Liver (tissue), 9 donors: ENCODE results near the gene MTHFD2. TPM values are rescaled to one million over a fixed set of nuclear protein-coding genes. Genes with fewer than 3 reads are reported as not detected.

Source experiments
- DNase-seq: peaks from one replicate; pipeline ENCODE4 v3.0.0-alpha.2; 2017; ENCODE audit warnings: low spot score
- H3K27ac ChIP-seq, 2 donors: one replicate each; pipeline ENCODE4 v1.7.0; 2013; ENCODE audit warnings: inconsistent platforms in 2 of 2, low read length in 2 of 2, control low read depth in 1 of 2, low read depth in 1 of 2, mild to moderate bottlenecking in 1 of 2
- H3K27me3 ChIP-seq, 4 donors: one replicate each; pipeline versions ENCODE4 v1.6.1 to v1.7.0; 2013; ENCODE audit warnings: low read length in 3 of 4, inconsistent platforms in 1 of 4, mild to moderate bottlenecking in 1 of 4, moderate library complexity in 1 of 4; ENCODE audit not compliant: control insufficient read depth in 4 of 4, insufficient read depth in 4 of 4
- H3K36me3 ChIP-seq, 4 donors: one replicate each; pipeline versions ENCODE4 v1.6.1 to v1.7.0; 2013; ENCODE audit warnings: low read length in 3 of 4, mild to moderate bottlenecking in 3 of 4, low read depth in 1 of 4, moderate library complexity in 1 of 4; ENCODE audit not compliant: control insufficient read depth in 4 of 4, insufficient read depth in 3 of 4
- H3K4me1 ChIP-seq, 4 donors: one replicate each; pipeline versions ENCODE4 v1.6.1 to v1.7.0; 2013; ENCODE audit warnings: low read length in 3 of 4, mild to moderate bottlenecking in 3 of 4, moderate library complexity in 1 of 4; ENCODE audit not compliant: control insufficient read depth in 4 of 4, insufficient read depth in 4 of 4
- H3K4me3 ChIP-seq, 3 donors: one replicate each; pipeline versions ENCODE4 v1.6.1 to v1.7.0; 2013; ENCODE audit warnings: low read length in 3 of 3, control low read depth in 1 of 3, low read depth in 1 of 3, mild to moderate bottlenecking in 1 of 3
- H3K9ac ChIP-seq, 2 donors: one replicate each; pipeline ENCODE4 v1.7.0; 2013; ENCODE audit warnings: low read length in 2 of 2, mild to moderate bottlenecking in 2 of 2, moderate library complexity in 2 of 2, control low read depth in 1 of 2, low read depth in 1 of 2
- H3K9me3 ChIP-seq, 4 donors: one replicate each; pipeline versions ENCODE4 v1.6.1 to v1.7.0; 2013; ENCODE audit warnings: low read length in 3 of 4; ENCODE audit not compliant: control insufficient read depth in 4 of 4
- ATF3 ChIP-seq: IDR thresholded peaks from 2 replicates; pipeline ENCODE4 v1.6.1; 2016; ENCODE audit warnings: antibody characterized with exemption
- EGR1 ChIP-seq, 2 donors: IDR thresholded peaks; 2 replicates each; pipeline ENCODE4 v1.6.1; 2016 to 2018; ENCODE audit warnings: antibody characterized with exemption in 2 of 2, low read depth in 2 of 2
- FOXA1 ChIP-seq: IDR thresholded peaks from 2 replicates; pipeline ENCODE4 v1.6.1; 2016; ENCODE audit warnings: antibody characterized with exemption
- FOXA2 ChIP-seq: IDR thresholded peaks from 2 replicates; pipeline ENCODE4 v1.6.1; 2016; ENCODE audit warnings: antibody characterized with exemption
- GABPA ChIP-seq, 2 donors: IDR thresholded peaks in 1 of 2; conservative IDR thresholded peaks in 1 of 2; 2 replicates each; pipeline ENCODE4 v1.6.1; 2016; ENCODE audit warnings: antibody characterized with exemption in 2 of 2, mild to moderate bottlenecking in 1 of 2, moderate library complexity in 1 of 2
- HNF4A ChIP-seq, 2 donors: conservative IDR thresholded peaks; 2 replicates each; pipeline ENCODE4 v1.6.1; 2016; ENCODE audit warnings: antibody characterized with exemption in 2 of 2, mild to moderate bottlenecking in 2 of 2
- HNF4G ChIP-seq: IDR thresholded peaks from 2 replicates; pipeline ENCODE4 v1.6.1; 2016; ENCODE audit warnings: antibody characterized with exemption
- JUND ChIP-seq, 2 donors: IDR thresholded peaks; 2 replicates each; pipeline ENCODE4 v1.6.1; 2016; ENCODE audit warnings: antibody characterized with exemption in 2 of 2
- MAX ChIP-seq: IDR thresholded peaks from 2 replicates; pipeline ENCODE4 v1.6.1; 2016; ENCODE audit warnings: antibody characterized with exemption
- NR2F2 ChIP-seq: IDR thresholded peaks from 2 replicates; pipeline ENCODE4 v1.6.1; 2016; ENCODE audit warnings: antibody characterized with exemption
- RAD21 ChIP-seq, 2 donors: IDR thresholded peaks; 2 replicates each; pipeline ENCODE4 v1.6.1; 2016; ENCODE audit warnings: antibody characterized with exemption in 2 of 2, mild to moderate bottlenecking in 2 of 2
- REST ChIP-seq: IDR thresholded peaks from 2 replicates; pipeline ENCODE4 v1.6.1; 2016; ENCODE audit warnings: antibody characterized with exemption, mild to moderate bottlenecking
- RXRA ChIP-seq, 2 donors: IDR thresholded peaks; 2 replicates each; pipeline ENCODE4 v1.6.1; 2017 to 2018; ENCODE audit warnings: antibody characterized with exemption in 2 of 2, mild to moderate bottlenecking in 1 of 2
- SP1 ChIP-seq: IDR thresholded peaks from 2 replicates; pipeline ENCODE4 v1.6.1; 2018; ENCODE audit warnings: antibody characterized with exemption, mild to moderate bottlenecking
- TAF1 ChIP-seq: conservative IDR thresholded peaks from 2 replicates; pipeline ENCODE4 v1.6.1; 2016; ENCODE audit warnings: antibody characterized with exemption, mild to moderate bottlenecking
- YY1 ChIP-seq: IDR thresholded peaks from 2 replicates; pipeline ENCODE4 v1.6.1; 2016; ENCODE audit warnings: antibody characterized with exemption, mild to moderate bottlenecking
- WGBS: extraction: QIAGEN DNeasy Blood & Tissue Kit; methylation state at CpG from one replicate; pipeline ENCODE4 v1.1.7; 2013; 5-methylcytosine and 5-hydroxymethylcytosine counted together
- polyA plus RNA-seq, 2 donors: library from polyadenylated mRNA; stranded (reverse) in 1 of 2; unstranded in 1 of 2; fragments of 200-250 nt in 1 of 2; fragments of >200 nt in 1 of 2; fragmentation: Nextera tagmentation in 1 of 2; extraction: Ambion mirVana in 1 of 2; gene quantifications; one replicate each; pipeline versions ENCODE4 v1.2.1 to v1.2.3, GENCODE V29; 2013 to 2015
- total RNA-seq, 2 donors: library from RNA; depleted of rRNA; stranded (reverse); fragments of >200 nt; gene quantifications; one replicate each; pipeline ENCODE4 v1.2.3, GENCODE V29; 2014
- TF ChIP-seq, protein P1 (sequence below): fragments of 150-350 bp; IDR thresholded peaks from 2 replicates; pipeline ENCODE4 v1.5.1; 2017; ENCODE audit warnings: improper control_type of control experiment, low read depth, low read length; ENCODE audit not compliant: missing input control
- TF ChIP-seq, protein P2 (sequence below): IDR thresholded peaks from 2 replicates; pipeline ENCODE4 v1.6.1; 2016; ENCODE audit warnings: antibody characterized with exemption
- donor health status: healthy.
- donor health status: healthy.
- donor health status: healthy.
- donor health status: healthy.
- donor health status: healthy.

The MTHFD2 gene
- total and polyA plus RNA-seq, 4 donors, result 1.6 to 27.5 (median 2.8) TPM

GRCh38 chr2:74205113-74205512 lies 6.7 kb downstream of the MTHFD2 start:
- no peak for DNase-seq
- H3K4me3 ChIP-seq, result no peak overlapping the region
- H3K9me3 ChIP-seq, result no peaks in the 10 kb centered on the region
- H3K4me1 ChIP-seq, result no peaks in the 10 kb centered on the region
- H3K27me3 ChIP-seq, result peaks cover 0 to under 1% (median 0%) of the 10 kb centered on the region in 4 donors
- TF ChIP-seq REST (no peak), YY1 (no peak), MAX (no peak), NR2F2 (no peak), RAD21 (IDR thresholded peaks at IDR 0.05) (no peak), GABPA (IDR thresholded peaks at IDR 0.05 in 1 of 2, conservative IDR thresholded peaks at IDR 0.05 in 1 of 2) (no peak), FOXA1 (no peak), RXRA (IDR thresholded peaks at IDR 0.05) (no peak), ATF3 (no peak), HNF4A (conservative IDR thresholded peaks at IDR 0.05) (no peak), HNF4G (no peak), TAF1 (no peak), SP1 (no peak), JUND (IDR thresholded peaks at IDR 0.05) (no peak), FOXA2 (no peak), EGR1 (IDR thresholded peaks at IDR 0.05; ENCODE audit: low read depth in 2 of 2) (no peak)
- TF ChIP-seq, protein P1, sequence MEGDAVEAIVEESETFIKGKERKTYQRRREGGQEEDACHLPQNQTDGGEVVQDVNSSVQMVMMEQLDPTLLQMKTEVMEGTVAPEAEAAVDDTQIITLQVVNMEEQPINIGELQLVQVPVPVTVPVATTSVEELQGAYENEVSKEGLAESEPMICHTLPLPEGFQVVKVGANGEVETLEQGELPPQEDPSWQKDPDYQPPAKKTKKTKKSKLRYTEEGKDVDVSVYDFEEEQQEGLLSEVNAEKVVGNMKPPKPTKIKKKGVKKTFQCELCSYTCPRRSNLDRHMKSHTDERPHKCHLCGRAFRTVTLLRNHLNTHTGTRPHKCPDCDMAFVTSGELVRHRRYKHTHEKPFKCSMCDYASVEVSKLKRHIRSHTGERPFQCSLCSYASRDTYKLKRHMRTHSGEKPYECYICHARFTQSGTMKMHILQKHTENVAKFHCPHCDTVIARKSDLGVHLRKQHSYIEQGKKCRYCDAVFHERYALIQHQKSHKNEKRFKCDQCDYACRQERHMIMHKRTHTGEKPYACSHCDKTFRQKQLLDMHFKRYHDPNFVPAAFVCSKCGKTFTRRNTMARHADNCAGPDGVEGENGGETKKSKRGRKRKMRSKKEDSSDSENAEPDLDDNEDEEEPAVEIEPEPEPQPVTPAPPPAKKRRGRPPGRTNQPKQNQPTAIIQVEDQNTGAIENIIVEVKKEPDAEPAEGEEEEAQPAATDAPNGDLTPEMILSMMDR, result no peak
- TF ChIP-seq, protein P2, sequence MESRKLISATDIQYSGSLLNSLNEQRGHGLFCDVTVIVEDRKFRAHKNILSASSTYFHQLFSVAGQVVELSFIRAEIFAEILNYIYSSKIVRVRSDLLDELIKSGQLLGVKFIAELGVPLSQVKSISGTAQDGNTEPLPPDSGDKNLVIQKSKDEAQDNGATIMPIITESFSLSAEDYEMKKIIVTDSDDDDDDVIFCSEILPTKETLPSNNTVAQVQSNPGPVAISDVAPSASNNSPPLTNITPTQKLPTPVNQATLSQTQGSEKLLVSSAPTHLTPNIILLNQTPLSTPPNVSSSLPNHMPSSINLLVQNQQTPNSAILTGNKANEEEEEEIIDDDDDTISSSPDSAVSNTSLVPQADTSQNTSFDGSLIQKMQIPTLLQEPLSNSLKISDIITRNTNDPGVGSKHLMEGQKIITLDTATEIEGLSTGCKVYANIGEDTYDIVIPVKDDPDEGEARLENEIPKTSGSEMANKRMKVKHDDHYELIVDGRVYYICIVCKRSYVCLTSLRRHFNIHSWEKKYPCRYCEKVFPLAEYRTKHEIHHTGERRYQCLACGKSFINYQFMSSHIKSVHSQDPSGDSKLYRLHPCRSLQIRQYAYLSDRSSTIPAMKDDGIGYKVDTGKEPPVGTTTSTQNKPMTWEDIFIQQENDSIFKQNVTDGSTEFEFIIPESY, result no peak
- no peaks in the 10 kb centered on the region for H3K36me3 ChIP-seq
- no peak overlapping the region for H3K27ac ChIP-seq
- no peak overlapping the region for H3K9ac ChIP-seq
- WGBS, result 84% methylated on average over 5 of the region's 5 CpGs
